ENCODE results near the gene USP9Y. TPM values are rescaled to one million over a fixed set of nuclear protein-coding genes. Genes with fewer than 3 reads are reported as not detected.

The USP9Y gene
- total RNA-seq, 2 donors from 2014 or later = 44.1 TPM; not detected in 1

DNA sequence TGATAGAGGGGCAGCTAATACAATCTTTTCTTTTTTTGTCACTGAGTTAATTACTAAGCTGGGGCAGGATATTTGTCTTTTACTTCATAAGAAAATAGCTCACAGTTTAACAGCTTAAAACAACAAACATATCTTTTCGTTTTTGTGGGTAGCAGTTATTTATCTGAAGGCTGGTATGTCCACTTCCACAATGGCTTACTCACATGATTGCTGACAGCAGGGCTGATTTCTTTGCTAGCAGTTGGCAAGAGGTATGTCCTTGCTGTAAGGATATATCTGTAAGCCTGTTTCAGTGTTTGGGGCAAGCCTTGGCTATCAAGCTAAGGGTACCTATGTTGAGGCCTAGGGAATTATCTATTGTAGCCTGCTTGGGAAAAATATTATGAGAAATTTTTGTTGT lies 1.1 kb downstream of the USP9Y start:
- no peak overlapping the region for H3K27ac Mint-ChIP-seq
- WGBS, 2 experiments (ENCODE audit: insufficient coverage in 1 of 2, insufficient read length in 1 of 2) = 86% methylated on average over 1 of the region's 1 CpG; no CpG with 5 or more reads in 1 of the 2 experiments
- no peaks in the 10 kb centered on the region for H3K36me3 Mint-ChIP-seq (ENCODE audit: low read depth)

GRCh38 chrY:12710460-12710859 lies 9.4 kb downstream of the USP9Y start:
- no peaks in the 10 kb centered on the region for H3K27me3 ChIP-seq (ENCODE audit: control insufficient read depth, insufficient read depth, low read length, poor library complexity, severe bottlenecking)
- no peaks in the 10 kb centered on the region for H3K9me3 Mint-ChIP-seq
- no peaks in the 10 kb centered on the region for H3K27me3 Mint-ChIP-seq (ENCODE audit: insufficient read depth)
- TF ChIP-seq CTCF (conservative IDR thresholded peaks at IDR 0.05) = no peak
- H3K27ac ChIP-seq (ENCODE audit: low read depth, low read length) = no peak overlapping the region
- no peaks in the 10 kb centered on the region for H3K4me1 Mint-ChIP-seq
- no peaks in the 10 kb centered on the region for H3K36me3 Mint-ChIP-seq (ENCODE audit: low read depth)
- WGBS, 2 experiments (ENCODE audit: insufficient coverage in 1 of 2, insufficient read length in 1 of 2) = 77% methylated on average over 2 of the region's 2 CpGs; no CpG with 5 or more reads in 1 of the 2 experiments
- no peak overlapping the region for H3K4me3 Mint-ChIP-seq
- peaks cover 17% of the 10 kb centered on the region for H3K36me3 ChIP-seq (ENCODE audit: control insufficient read depth, insufficient read depth, low read length)
- H3K27ac Mint-ChIP-seq = no peak overlapping the region
- no peak overlapping the region for H3K9ac ChIP-seq (ENCODE audit: extremely low read depth, low read length, poor library complexity, severe bottlenecking)
- H3K4me3 ChIP-seq (ENCODE audit: low read length) = no peak overlapping the region
- no peaks in the 10 kb centered on the region for H3K4me1 ChIP-seq (ENCODE audit: control insufficient read depth, insufficient read depth, low read length)
- no peak for DNase-seq
- H3K9me3 ChIP-seq (ENCODE audit: control insufficient read depth, low read length) = no peaks in the 10 kb centered on the region

More for the DNA sequence above, 1.1 kb downstream of the USP9Y start:
- no peaks in the 10 kb centered on the region for H3K9me3 Mint-ChIP-seq
- Histone ChIP-seq H3K27me3 (ENCODE audit: control insufficient read depth, insufficient read depth, low read length, poor library complexity, severe bottlenecking) (no peaks in the 10 kb centered on the region), H3K9ac (ENCODE audit: extremely low read depth, low read length, poor library complexity, severe bottlenecking) (no peak overlapping the region), H3K4me3 (ENCODE audit: low read length) (no peak overlapping the region), H3K4me1 (ENCODE audit: control insufficient read depth, insufficient read depth, low read length) (no peaks in the 10 kb centered on the region), H3K9me3 (ENCODE audit: control insufficient read depth, low read length) (peaks cover 55% of the 10 kb centered on the region), H3K27ac (ENCODE audit: low read depth, low read length) (no peak overlapping the region), H3K36me3 (ENCODE audit: control insufficient read depth, insufficient read depth, low read length) (peaks cover 56% of the 10 kb centered on the region)
- DNase-seq = no peak
- no peaks in the 10 kb centered on the region for H3K4me1 Mint-ChIP-seq
- no peak for TF ChIP-seq CTCF (conservative IDR thresholded peaks at IDR 0.05)
- H3K4me3 Mint-ChIP-seq = no peak overlapping the region
- no peaks in the 10 kb centered on the region for H3K27me3 Mint-ChIP-seq (ENCODE audit: insufficient read depth)

- Histone ChIP-seq H3K4me1 (ENCODE audit: control insufficient read depth, insufficient read depth, low read length) (no peaks in the 10 kb centered on the region), H3K27ac (ENCODE audit: low read depth, low read length) (no peak overlapping the region), H3K27me3 (ENCODE audit: control insufficient read depth, insufficient read depth, low read length, poor library complexity, severe bottlenecking) (no peaks in the 10 kb centered on the region), H3K4me3 (ENCODE audit: low read length) (no peak overlapping the region), H3K9ac (ENCODE audit: extremely low read depth, low read length, poor library complexity, severe bottlenecking) (no peak overlapping the region), H3K36me3 (ENCODE audit: control insufficient read depth, insufficient read depth, low read length) (peaks cover 14% of the 10 kb centered on the region), H3K9me3 (ENCODE audit: control insufficient read depth, low read length) (no peaks in the 10 kb centered on the region)
- no peaks in the 10 kb centered on the region for H3K27me3 Mint-ChIP-seq (ENCODE audit: insufficient read depth)
- WGBS, 2 experiments (ENCODE audit: insufficient coverage in 1 of 2, insufficient read length in 1 of 2) = 96% methylated on average over 6 of the region's 6 CpGs; no CpG with 5 or more reads in 1 of the 2 experiments
- H3K4me3 Mint-ChIP-seq = no peak overlapping the region
- no peak for TF ChIP-seq CTCF (conservative IDR thresholded peaks at IDR 0.05)
- H3K27ac Mint-ChIP-seq = no peak overlapping the region
- no peaks in the 10 kb centered on the region for H3K9me3 Mint-ChIP-seq
- no peaks in the 10 kb centered on the region for H3K4me1 Mint-ChIP-seq
- H3K36me3 Mint-ChIP-seq (ENCODE audit: low read depth) = no peaks in the 10 kb centered on the region
- no peak for DNase-seq
These were observed 14.3 kb downstream of the USP9Y start for GRCh38 chrY:12715376-12715775.
